NT2/D1 (cell line): ENCODE data around the gene RAB17.

ENCODE experiments used
- SUZ12 ChIP-seq: IDR thresholded peaks from 2 replicates; pipeline ENCODE4 v1.6.1; 2011; ENCODE audit not compliant: insufficient read length, insufficient read depth; ENCODE audit errors: extremely low read depth
- YY1 ChIP-seq: IDR thresholded peaks from 2 replicates; pipeline ENCODE4 v1.6.1; 2011; ENCODE audit not compliant: insufficient read length, insufficient read depth
- ZNF274 ChIP-seq: IDR thresholded peaks from 2 replicates; pipeline ENCODE4 v1.6.1; 2011; ENCODE audit warnings: mild to moderate bottlenecking, low read depth, low read length

DNA sequence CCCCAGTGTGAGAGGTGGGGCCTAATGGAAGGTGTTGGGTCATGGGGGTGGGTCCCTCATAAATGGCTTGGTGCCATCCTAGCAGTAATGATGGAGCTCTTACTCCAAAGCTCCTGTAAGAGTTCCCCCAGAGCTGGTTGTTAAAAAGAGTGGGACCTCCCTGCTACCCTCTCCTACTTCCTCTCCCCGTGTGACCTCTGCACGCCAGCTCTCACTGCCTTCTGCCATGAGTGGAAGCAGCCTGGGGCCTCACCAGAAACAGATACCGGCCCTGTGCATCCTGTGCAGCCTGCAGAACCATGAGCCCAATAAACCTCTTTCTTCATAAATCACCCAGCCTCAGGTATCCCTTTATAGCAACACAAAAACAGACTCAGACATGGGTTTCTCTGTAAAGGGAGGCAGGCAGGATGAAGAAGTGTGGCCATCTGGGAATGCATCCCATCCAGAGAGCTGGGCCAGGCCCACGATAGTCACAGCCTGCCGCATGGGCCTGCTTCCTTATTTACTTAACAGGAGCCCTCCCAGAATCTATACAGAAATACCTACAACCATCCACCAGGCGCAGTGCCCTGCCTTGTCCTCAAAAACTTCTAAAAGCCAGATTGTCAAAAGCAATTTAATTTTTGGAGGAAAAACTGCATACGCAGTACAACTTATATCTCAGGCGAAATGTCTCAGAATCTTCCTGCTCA is 16.7 kb downstream of the RAB17 start:
- TF ChIP-seq ZNF274 (no peak), YY1 (no peak), SUZ12 (no peak)
